Measurements from ENCODE around the gene TKT. TPM values are rescaled to one million over a fixed set of nuclear protein-coding genes. Genes with fewer than 3 reads are reported as not detected.

Gene TKT
- total and polyA plus RNA-seq, 2 of the 4 experiments (the other 2 are of a cell fraction), result 280 to 349 TPM

- in situ Hi-C loops (cut with MboI; ENCODE audit: low sequenced_read_pairs) (no loop called here), intact Hi-C loops (cut with micrococcal nuclease) (no loop called here), dilution Hi-C loops (cut with HindIII; ENCODE audit: low sequenced_read_pairs, unreplicated experiment) (no loop called here)
- no peak overlapping the region for H4K91ac ChIP-seq (ENCODE audit: insufficient read depth, low read depth, low read length)
- POLR2A ChIA-PET (ENCODE audit: unreplicated experiment), result interaction anchor here (1.7 kb wide), 1 partner anchor 9 kb away, joined by 4 read pairs; the partner anchor contains the start of gene TKT
- H3K4me2 ChIP-seq (ENCODE audit: low read depth, low read length), result no peak overlapping the region
- no CpG with 5 or more reads among the region's 3 CpGs for WGBS, 2 experiments (ENCODE audit: extremely low coverage in 2 of 2, insufficient read length in 1 of 2)
- H3K18ac ChIP-seq (ENCODE audit: low read depth, low read length), result no peak overlapping the region
- no peak overlapping the region for H2BK5ac ChIP-seq (ENCODE audit: low read depth, low read length, poor library complexity, severe bottlenecking)
- no peak overlapping the region for H4K8ac ChIP-seq (ENCODE audit: low read depth in 2 of 2, low read length in 2 of 2)
- H2AK9ac ChIP-seq (replicated peaks; ENCODE audit: low read depth, low read length, poor library complexity), result no peak overlapping the region
- H3K27ac ChIP-seq (ENCODE audit: insufficient read depth, low read length), result no peak overlapping the region
- peaks cover 8% of the 10 kb centered on the region for H3K4me1 ChIP-seq (ENCODE audit: control insufficient read depth, insufficient read depth, low read length)
- no peak overlapping the region for H2AK5ac ChIP-seq (ENCODE audit: low read depth, low read length)
- H3K4ac ChIP-seq (ENCODE audit: low read depth, low read length), result no peak overlapping the region
- no peak overlapping the region for H3K56ac ChIP-seq (ENCODE audit: extremely low read depth, insufficient read depth, low read length)
- no peak overlapping the region; the same call in 1 of the 2 replicates for H2BK20ac ChIP-seq (ENCODE audit: low read depth, low read length)
- 0 out of 2 replicates have a peak, but pooled peaks cover 5% of the 10 kb centered on the region for H3K9me1 ChIP-seq (ENCODE audit: insufficient read depth, low read length)
- H2AFZ ChIP-seq (replicated peaks; ENCODE audit: low read length, poor library complexity), result no peak overlapping the region
- H3K4me3 ChIP-seq (ENCODE audit: insufficient read depth, low read depth, low read length), result no peak overlapping the region
- CTCF ChIA-PET, result no interaction called here
- no peak overlapping the region for H4K5ac ChIP-seq (ENCODE audit: low read depth, low read length)
- no peaks in the 10 kb centered on the region for H3K36me3 ChIP-seq (ENCODE audit: control insufficient read depth, insufficient read depth, low read length)
- no peaks in the 10 kb centered on the region for H3K9me3 ChIP-seq (ENCODE audit: control insufficient read depth, insufficient read depth, low read length)
- no TSS peak for BruUV-seq (replicated peaks)
- DNase-seq, result no peak
- no peak overlapping the region for H3K14ac ChIP-seq (replicated peaks; ENCODE audit: low read depth, low read length)
- no peak for TF ChIP-seq ELK1 (IDR thresholded peaks at IDR 0.05; ENCODE audit: borderline replicate concordance, low read depth, low read length)
- TF ChIP-seq POLR2A (IDR thresholded peaks at IDR 0.05; ENCODE audit: low read depth, low read length), result no peak
- no peak for TF ChIP-seq USF2 (IDR thresholded peaks at IDR 0.05; ENCODE audit: low read depth, low read length)
- no peak for TF ChIP-seq RAD21 (IDR thresholded peaks at IDR 0.05; ENCODE audit: low read length)
- no peak for TF ChIP-seq MAZ (IDR thresholded peaks at IDR 0.05; ENCODE audit: borderline replicate concordance, low read depth, low read length)
- no peak for TF ChIP-seq BHLHE40 (IDR thresholded peaks at IDR 0.05; ENCODE audit: low read depth, low read length)
- no peak for TF ChIP-seq NFE2L2 (IDR thresholded peaks at IDR 0.05; ENCODE audit: low read depth, low read length)
- TF ChIP-seq RCOR1 (IDR thresholded peaks at IDR 0.05; ENCODE audit: insufficient replicate concordance, low read length), result no peak
- no peak for TF ChIP-seq MAFK (IDR thresholded peaks at IDR 0.05; ENCODE audit: low read depth, low read length)
- TF ChIP-seq FOS (IDR thresholded peaks at IDR 0.05; ENCODE audit: low read depth, low read length), result no peak
- TF ChIP-seq SMC3 (IDR thresholded peaks at IDR 0.05; ENCODE audit: low read depth, low read length), result no peak
- no peak for TF ChIP-seq MXI1 (IDR thresholded peaks at IDR 0.05; ENCODE audit: borderline replicate concordance, low read depth, low read length)
- H2BK15ac ChIP-seq (ENCODE audit: low read depth, low read length), result no peak overlapping the region
- no peaks in the 10 kb centered on the region for H3K27me3 ChIP-seq (ENCODE audit: control insufficient read depth, insufficient read depth, low read length)
- H3K23ac ChIP-seq (ENCODE audit: low read depth, low read length), result no peak overlapping the region
- no peaks in the 10 kb centered on the region; a peak in 1 of 4 replicates for H3K79me1 ChIP-seq (ENCODE audit: low read depth in 1 of 2, low read length in 2 of 2)
- no peak overlapping the region for H3K9ac ChIP-seq (ENCODE audit: low read depth, low read length)
- no peak overlapping the region; the same call in 1 of the 2 replicates for H2BK120ac ChIP-seq (ENCODE audit: low read depth, low read length)
- no peak for ATAC-seq (ENCODE audit: low read depth)
- H4K20me1 ChIP-seq (ENCODE audit: insufficient read depth, low read length), result no peaks in the 10 kb centered on the region
Observed at GRCh38 chr3:53264718-53265117, 8.9 kb upstream of the TKT start.

Data from IMR-90 (cell line).